ENCODE data around the gene PHF13. TPM values are rescaled to one million over a fixed set of nuclear protein-coding genes. Genes with fewer than 3 reads are reported as not detected.
A peak's percentile ranks its signal among the peaks of the same experiment; 100 is the strongest.

Gene PHF13
- total and polyA plus RNA-seq, 2 experiments from 2014 or later: 9.6 to 11.4 TPM

DNA sequence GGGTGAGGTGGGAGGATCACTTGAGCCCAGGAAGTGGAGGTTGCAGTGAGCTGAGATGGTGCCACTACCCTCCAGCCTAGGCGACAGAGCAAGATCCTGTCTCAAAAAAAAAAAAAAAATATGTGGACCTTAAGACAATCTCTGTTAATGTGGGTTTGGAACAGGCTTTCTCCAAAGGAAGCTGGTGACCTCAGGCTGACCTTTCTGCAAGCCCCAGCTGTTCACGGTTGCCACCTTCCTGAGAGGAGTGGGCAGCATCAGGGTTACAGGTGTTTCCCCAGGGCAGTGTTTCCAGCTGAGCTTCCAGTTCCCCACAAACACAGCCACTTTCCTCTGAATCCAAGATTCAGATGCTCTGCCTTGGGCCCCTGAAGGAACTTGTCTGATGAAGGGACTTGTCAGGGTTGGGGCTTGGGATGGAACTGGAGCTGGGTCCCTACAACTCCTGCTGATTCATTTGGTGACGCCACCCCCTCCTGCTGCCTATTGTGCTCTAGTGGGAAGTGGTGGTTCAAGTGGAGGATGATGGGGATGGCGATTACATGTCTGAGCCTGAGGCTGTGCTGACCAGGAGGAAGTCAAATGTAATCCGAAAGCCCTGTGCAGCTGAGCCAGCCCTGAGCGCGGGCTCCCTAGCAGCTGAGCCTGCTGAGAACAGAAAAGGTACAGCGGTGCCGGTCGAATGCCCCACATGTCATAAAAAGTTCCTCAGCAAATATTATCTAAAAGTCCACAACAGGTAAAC is 31.8 kb upstream of the PHF13 start:
- no peak overlapping the region for H3K4me3 ChIP-seq
- H3K79me2 ChIP-seq: peaks cover 40% of the 10 kb centered on the region
- H3K9me3 ChIP-seq (ENCODE audit: low read depth): no peaks in the 10 kb centered on the region
- H3K4me1 ChIP-seq (ENCODE audit: insufficient read depth): peaks cover 35% of the 10 kb centered on the region
- H3K36me3 ChIP-seq (replicated peaks; ENCODE audit: insufficient read depth, low read depth): no peaks in the 10 kb centered on the region
- H3K4me2 ChIP-seq: peak overlapping the region; percentile 97
- no peaks in the 10 kb centered on the region for H3K27me3 ChIP-seq
- TF ChIP-seq, protein P1, sequence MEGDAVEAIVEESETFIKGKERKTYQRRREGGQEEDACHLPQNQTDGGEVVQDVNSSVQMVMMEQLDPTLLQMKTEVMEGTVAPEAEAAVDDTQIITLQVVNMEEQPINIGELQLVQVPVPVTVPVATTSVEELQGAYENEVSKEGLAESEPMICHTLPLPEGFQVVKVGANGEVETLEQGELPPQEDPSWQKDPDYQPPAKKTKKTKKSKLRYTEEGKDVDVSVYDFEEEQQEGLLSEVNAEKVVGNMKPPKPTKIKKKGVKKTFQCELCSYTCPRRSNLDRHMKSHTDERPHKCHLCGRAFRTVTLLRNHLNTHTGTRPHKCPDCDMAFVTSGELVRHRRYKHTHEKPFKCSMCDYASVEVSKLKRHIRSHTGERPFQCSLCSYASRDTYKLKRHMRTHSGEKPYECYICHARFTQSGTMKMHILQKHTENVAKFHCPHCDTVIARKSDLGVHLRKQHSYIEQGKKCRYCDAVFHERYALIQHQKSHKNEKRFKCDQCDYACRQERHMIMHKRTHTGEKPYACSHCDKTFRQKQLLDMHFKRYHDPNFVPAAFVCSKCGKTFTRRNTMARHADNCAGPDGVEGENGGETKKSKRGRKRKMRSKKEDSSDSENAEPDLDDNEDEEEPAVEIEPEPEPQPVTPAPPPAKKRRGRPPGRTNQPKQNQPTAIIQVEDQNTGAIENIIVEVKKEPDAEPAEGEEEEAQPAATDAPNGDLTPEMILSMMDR (IDR thresholded peaks at IDR 0.05; ENCODE audit: poor library complexity): no peak
- TF ChIP-seq EZH2phosphoT487 (IDR thresholded peaks at IDR 0.05; ENCODE audit: low read depth, severe bottlenecking, unreplicated experiment) (no peak), EZH2 (IDR thresholded peaks at IDR 0.05; ENCODE audit: borderline replicate concordance) (no peak)
- H3K27ac ChIP-seq: peak overlapping the region; percentile 70
- 79% methylated on average over 10 of the region's 10 CpGs for WGBS (ENCODE audit: low lambda C conversion rate, missing lambda C conversion rate)
- H3K9me2 ChIP-seq (replicated peaks; ENCODE audit: insufficient read depth): no peaks in the 10 kb centered on the region
- DNase-seq (ENCODE audit: low spot score): peak; percentile 30
- no peaks in the 10 kb centered on the region for H4K20me1 ChIP-seq (ENCODE audit: insufficient read depth, poor library complexity, severe bottlenecking)
- no peak overlapping the region for H2AFZ ChIP-seq

DNA sequence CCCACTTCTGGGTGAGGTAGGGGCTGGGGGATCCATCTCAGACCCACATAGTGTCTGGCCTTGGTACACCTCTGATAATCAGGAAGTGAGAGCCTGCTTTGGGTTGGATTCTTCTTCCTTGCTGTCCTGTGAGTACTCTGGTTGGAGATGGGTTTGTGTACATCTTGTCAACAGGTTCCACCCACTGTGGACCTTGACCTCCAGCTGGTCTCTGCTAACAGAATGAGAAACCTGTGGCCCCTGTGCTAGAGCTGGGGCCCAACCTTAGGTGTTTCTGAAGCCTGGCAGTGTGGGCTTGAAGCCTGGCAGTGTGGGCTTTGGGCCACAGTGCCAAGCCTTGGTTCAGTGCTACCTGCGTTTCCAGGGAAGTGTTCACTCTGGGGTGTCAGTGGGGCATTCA is 31.2 kb upstream of the PHF13 start:
- DNase-seq (ENCODE audit: low spot score): peak; percentile 82

DNA sequence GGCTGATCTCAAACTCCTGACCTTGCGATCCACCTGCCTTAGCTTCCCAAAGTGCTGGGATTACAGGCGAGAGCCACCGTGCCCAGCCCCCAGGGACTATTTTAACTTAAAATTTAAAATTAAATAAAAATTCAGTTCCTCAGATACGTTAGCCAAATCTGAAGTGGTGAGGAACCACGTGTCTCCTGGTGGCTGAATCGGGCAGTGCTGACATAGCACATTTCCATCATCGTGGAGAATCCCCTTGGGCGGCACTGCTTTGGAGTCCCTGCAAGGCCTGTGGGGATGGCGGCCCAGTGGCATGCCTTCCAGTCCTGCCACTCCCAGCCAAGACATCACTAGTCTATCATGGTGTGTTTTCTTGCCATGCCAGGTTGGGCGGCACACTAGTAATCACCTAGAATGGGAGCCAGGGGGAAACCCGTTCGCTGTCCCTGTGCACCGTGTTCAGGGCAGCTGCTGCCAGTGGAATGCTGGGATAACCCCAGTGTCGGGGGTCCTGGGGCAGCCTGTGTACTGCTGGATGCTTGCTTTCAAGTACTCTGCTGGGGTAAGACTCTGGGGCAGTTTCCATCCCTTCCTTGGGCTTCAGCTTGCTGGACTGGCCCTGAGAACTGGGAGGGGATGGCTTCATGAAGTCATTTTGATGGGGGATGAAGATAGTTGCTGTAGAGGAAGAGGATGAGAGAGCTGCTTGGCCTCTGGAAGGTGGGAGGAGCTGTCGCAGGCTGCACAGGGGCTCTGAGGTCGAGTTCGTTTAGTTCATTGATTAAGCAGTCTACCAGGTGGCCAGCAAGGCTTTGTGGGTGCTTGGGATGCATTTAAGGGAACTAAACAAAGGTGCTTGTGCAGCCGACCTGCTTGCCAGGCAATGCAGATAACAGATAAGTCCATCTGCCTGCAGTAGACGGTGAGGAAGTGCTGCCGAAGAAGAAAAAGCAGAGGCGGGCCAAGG is 29.1 kb upstream of the PHF13 start:
- Histone ChIP-seq H4K20me1 (ENCODE audit: insufficient read depth, poor library complexity, severe bottlenecking) (no peaks in the 10 kb centered on the region), H2AFZ (no peak overlapping the region), H3K9me2 (replicated peaks; ENCODE audit: insufficient read depth) (no peaks in the 10 kb centered on the region), H3K4me3 (no peak overlapping the region), H3K9me3 (ENCODE audit: low read depth) (no peaks in the 10 kb centered on the region), H3K27ac (no peak overlapping the region), H3K27me3 (no peaks in the 10 kb centered on the region), H3K36me3 (replicated peaks; ENCODE audit: insufficient read depth, low read depth) (no peaks in the 10 kb centered on the region), H3K4me2 (no peak overlapping the region), H3K79me2 (peaks cover 40% of the 10 kb centered on the region), H3K4me1 (ENCODE audit: insufficient read depth) (peaks cover 31% of the 10 kb centered on the region)
- WGBS (ENCODE audit: low lambda C conversion rate, missing lambda C conversion rate): 86% methylated on average over 21 of the region's 21 CpGs
- DNase-seq (ENCODE audit: low spot score): no peak
- no peak for TF ChIP-seq EZH2phosphoT487 (IDR thresholded peaks at IDR 0.05; ENCODE audit: low read depth, severe bottlenecking, unreplicated experiment)
- TF ChIP-seq EZH2 (IDR thresholded peaks at IDR 0.05; ENCODE audit: borderline replicate concordance): no peak
- TF ChIP-seq, protein P1 (IDR thresholded peaks at IDR 0.05; ENCODE audit: poor library complexity): no peak

More for the DNA sequence above, 31.2 kb upstream of the PHF13 start:
- H3K4me2 ChIP-seq: peak overlapping the region; percentile 97
- no peaks in the 10 kb centered on the region for H3K9me2 ChIP-seq (replicated peaks; ENCODE audit: insufficient read depth)
- WGBS (ENCODE audit: low lambda C conversion rate, missing lambda C conversion rate): 100% methylated on average over 1 of the region's 1 CpG
- H3K9me3 ChIP-seq (ENCODE audit: low read depth): no peaks in the 10 kb centered on the region
- no peak overlapping the region for H2AFZ ChIP-seq
- no peak overlapping the region for H3K4me3 ChIP-seq
- H3K27me3 ChIP-seq: no peaks in the 10 kb centered on the region
- H3K4me1 ChIP-seq (ENCODE audit: insufficient read depth): peaks cover 35% of the 10 kb centered on the region
- H4K20me1 ChIP-seq (ENCODE audit: insufficient read depth, poor library complexity, severe bottlenecking): no peaks in the 10 kb centered on the region
- no peak for TF ChIP-seq EZH2 (IDR thresholded peaks at IDR 0.05; ENCODE audit: borderline replicate concordance)
- TF ChIP-seq, protein P1 (IDR thresholded peaks at IDR 0.05; ENCODE audit: poor library complexity): no peak
- TF ChIP-seq EZH2phosphoT487 (IDR thresholded peaks at IDR 0.05; ENCODE audit: low read depth, severe bottlenecking, unreplicated experiment): no peak
- H3K27ac ChIP-seq: peak overlapping the region; percentile 70
- no peaks in the 10 kb centered on the region for H3K36me3 ChIP-seq (replicated peaks; ENCODE audit: insufficient read depth, low read depth)
- peaks cover 40% of the 10 kb centered on the region for H3K79me2 ChIP-seq
